ENCODE results near the gene DISC1.

DNA sequence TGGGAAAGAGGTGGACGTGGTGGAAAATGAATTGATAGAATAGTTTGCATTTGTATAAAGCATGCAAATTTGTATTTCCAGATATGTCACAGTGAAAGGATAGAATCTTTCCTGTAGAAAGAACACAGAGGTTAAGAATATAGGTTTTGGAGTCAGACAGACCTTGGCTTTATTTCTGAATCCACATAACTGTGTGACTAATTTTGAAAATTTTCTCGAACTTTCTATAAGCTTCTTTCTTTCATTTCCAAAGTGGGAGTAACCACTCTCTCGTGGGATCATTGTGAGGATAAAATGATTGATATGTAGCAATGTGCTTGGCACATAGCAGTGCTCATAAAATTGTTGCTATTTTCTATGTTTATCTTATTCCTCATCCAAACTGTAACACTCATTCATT, 108.8 kb downstream of the DISC1 start:
- no peak for TF ChIP-seq POLR2A (IDR thresholded peaks at IDR 0.05)
- TF ChIP-seq, protein P1, sequence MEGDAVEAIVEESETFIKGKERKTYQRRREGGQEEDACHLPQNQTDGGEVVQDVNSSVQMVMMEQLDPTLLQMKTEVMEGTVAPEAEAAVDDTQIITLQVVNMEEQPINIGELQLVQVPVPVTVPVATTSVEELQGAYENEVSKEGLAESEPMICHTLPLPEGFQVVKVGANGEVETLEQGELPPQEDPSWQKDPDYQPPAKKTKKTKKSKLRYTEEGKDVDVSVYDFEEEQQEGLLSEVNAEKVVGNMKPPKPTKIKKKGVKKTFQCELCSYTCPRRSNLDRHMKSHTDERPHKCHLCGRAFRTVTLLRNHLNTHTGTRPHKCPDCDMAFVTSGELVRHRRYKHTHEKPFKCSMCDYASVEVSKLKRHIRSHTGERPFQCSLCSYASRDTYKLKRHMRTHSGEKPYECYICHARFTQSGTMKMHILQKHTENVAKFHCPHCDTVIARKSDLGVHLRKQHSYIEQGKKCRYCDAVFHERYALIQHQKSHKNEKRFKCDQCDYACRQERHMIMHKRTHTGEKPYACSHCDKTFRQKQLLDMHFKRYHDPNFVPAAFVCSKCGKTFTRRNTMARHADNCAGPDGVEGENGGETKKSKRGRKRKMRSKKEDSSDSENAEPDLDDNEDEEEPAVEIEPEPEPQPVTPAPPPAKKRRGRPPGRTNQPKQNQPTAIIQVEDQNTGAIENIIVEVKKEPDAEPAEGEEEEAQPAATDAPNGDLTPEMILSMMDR (IDR thresholded peaks at IDR 0.05): no peak
